T-helper 9 cell (primary cell): Measurements from ENCODE around the gene TCF7L1.

Source experiments
- DNase-seq: peaks from one replicate; pipeline ENCODE4 v3.0.0-alpha.2; 2020

Gene TCF7L1

DNA sequence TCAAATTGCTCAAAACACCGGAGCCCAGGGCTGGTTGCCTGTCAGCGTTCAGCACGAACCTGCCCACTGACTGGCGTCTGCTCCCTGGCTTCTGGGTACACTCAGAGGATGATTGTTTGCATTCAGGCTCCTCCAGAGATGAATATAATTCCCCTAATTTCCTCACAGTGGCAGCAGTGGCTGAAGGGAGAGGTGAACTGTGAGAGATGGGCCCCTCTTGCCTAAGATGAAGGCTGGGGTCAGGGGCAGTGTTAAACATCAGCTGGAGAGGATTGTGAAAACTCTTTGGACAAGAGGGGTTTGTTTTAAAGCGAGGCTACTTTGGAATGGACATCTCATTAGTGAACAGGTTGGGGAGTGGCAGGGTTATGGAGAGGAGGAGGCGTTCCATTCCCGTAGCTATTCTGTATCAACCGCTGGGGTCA, 31.0 kb downstream of the TCF7L1 start:
- no peak for DNase-seq

DNA sequence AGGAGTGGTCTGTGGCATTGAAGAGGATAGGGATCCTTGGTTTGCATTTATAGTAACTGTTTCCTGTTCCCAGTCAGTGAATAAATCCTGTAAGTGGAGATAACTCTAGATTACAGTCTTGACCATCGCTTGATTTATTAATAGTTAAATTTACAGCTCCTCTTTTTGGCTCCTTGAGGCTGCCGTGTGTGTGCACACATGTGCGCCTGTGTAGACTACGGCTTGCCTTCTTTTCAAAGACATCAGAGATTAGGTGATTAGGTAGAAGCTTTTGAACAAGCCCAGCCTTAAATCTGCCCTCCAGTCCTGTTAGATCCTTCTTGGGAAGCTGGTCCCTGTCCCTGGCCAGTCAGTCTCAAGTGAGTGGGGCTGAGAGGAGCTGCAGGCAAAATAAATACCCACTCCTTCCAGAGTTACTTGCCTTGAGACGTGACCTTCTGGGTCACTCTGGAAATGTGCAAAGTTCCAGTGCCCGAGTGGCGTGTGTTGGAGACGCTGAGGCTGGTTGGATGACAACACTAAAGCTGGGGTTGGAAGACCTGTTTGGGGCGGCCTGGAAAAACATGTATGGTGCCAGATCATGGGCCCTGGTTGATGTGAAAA, 32.0 kb downstream of the TCF7L1 start:
- DNase-seq: no peak

DNA sequence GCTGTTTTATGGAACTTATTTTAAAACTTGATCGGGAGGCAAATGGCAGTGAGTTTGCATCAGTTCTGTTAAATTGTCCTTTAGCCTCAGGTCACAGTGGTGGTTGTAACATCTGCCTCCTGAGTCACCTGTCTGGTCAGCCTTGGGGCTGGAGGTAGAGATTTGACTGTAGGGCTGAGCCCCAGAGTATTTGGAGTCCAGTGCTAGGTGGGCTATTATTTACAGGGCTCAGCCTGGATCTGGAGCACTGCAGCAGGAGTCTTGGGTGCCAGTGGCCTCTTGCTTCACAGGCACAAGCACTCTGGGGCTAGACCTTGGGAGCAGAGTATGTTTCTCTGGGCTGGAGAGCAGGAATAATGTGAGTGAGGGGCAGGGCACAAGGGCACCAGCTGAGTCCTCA, 32.8 kb downstream of the TCF7L1 start:
- no peak for DNase-seq

DNA sequence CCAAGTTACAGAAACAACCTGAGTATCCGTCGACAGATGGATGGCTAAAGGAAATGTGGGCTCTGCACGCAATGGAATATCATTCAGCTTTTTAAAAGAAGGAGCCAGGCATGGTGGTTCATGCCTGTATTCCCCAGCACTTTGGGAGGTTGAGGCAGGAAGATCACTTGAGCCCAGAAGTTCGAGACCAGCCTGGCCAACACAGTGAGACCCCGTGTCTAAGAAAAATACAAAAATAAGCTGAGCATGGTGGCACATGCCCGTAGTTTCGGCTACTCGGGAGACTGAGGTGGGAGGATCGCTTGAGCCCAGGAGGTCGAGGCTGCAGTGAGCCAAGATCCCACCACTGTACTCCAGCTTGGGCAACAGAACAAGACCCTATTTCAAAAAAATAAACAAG, 34.3 kb downstream of the TCF7L1 start:
- DNase-seq: no peak

DNA sequence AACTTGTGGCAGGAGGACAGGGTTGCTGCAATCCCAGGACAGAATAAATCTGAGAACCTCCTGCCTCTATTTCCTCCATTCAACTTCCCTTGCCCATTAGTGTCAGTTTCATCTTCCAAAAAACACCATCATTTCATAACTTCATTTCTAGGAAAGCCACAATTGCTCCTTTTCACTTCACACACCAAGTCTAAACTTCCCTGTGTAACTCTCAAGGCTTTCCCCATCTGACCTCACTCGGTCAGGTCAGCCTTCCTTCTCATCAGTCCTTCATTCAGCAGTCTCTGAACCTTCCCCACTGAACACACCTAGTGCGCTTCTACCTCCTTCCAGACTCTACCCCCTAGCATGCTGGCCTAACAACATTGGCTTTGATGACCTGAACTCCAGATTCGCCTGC, 35.8 kb downstream of the TCF7L1 start:
- no peak for DNase-seq

DNA sequence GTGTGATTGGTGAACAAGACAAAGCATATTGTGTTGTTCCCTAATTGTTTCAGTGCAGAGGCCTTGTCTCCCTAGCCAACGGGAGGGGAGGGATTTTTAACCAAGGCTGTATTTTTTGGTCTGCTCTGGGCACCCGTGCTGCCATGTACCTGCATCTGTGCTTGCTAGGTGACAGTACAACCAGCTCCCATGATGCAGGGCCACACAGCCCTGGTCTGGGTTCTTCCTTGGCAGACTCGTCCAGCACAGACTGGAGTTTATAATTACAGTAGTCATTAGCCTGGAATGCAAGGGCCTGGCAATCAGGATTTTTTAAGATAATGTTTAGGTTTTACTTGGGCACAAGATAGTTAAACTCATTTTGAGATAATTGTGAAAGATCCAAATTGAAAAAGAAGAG, 36.4 kb downstream of the TCF7L1 start:
- DNase-seq: no peak

DNA sequence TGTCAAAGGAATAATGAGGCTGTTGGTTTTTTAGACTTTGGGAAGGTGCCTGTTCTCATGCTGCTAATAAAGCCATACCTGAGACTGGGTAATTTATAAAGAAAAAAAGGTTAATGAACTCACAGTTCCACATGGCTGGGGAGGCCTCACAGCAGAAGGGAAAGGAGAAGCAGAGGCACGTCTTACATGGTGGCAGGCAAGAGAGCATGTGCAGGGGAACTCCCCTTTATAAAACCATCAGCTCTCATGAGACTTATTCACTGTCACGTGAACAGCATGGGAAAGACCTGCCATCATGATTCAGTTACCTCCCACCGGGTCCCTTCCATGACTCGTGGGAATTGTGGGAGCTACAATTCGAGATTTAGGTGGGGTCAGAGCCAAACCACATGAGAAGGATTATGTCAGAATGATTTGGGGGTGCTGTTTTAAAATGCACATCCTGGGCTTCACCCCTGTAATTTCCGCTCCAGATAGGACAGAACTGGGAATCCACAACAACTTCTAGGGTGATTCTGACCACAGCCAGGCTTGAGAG, 37.8 kb downstream of the TCF7L1 start:
- DNase-seq: no peak

DNA sequence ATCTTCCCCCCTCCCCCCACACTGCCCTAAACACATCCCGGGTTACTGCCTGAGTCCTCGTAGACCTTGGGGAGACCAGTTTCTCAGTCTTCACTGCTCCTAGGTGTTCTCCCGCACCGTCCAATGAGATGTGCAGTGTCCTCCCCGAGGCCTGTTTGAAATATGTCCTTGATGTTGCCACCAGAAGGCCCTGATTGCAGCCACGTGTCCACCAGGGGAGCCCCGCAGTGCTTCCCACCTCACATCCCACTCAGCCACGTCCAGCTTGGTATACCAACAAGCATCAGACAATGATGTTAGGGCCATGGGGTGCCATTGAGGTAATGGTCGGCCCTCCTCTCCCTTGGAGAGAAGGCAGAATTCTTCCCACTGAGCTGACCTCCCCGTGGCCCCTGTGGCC, 38.7 kb downstream of the TCF7L1 start:
- no peak for DNase-seq

DNA sequence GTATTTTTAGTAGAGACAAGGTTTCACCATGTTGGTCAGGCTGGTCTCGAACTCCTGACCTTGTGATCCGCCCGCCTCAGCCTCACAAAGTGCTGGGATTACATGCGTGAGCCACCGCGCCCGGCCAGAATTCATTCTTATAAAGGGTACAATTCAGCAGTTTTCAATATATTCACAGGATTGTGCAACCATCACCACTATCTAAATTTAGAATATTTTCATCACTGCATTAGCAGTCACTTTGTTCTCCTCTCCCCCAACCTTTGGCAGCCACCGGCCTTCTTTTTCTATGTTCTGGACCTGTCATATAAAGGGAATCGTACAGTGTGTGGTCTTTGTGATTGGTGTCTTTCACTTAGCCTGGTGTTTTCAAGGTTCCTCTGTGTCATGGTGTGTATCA, 40.7 kb downstream of the TCF7L1 start:
- no peak for DNase-seq

DNA sequence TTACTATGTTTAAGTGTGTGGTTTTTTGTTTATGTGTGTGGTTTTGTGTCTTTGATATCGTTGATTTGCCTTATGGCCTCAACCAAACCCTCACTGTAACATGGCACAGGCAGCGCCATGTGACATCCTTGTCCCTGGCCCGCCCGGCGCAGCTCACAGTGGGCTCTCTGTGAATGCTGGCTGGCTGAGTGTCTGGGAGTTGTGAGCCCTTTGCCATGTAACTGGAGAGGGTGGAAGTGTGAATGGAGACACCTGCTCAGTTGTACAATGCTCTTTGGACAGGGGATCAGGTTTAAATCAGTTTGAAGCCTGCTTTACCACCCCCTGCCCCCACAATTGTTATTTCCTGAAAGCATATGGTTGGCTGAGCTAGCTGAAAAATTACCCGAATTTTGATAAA, 41.8 kb downstream of the TCF7L1 start:
- no peak for DNase-seq

DNA sequence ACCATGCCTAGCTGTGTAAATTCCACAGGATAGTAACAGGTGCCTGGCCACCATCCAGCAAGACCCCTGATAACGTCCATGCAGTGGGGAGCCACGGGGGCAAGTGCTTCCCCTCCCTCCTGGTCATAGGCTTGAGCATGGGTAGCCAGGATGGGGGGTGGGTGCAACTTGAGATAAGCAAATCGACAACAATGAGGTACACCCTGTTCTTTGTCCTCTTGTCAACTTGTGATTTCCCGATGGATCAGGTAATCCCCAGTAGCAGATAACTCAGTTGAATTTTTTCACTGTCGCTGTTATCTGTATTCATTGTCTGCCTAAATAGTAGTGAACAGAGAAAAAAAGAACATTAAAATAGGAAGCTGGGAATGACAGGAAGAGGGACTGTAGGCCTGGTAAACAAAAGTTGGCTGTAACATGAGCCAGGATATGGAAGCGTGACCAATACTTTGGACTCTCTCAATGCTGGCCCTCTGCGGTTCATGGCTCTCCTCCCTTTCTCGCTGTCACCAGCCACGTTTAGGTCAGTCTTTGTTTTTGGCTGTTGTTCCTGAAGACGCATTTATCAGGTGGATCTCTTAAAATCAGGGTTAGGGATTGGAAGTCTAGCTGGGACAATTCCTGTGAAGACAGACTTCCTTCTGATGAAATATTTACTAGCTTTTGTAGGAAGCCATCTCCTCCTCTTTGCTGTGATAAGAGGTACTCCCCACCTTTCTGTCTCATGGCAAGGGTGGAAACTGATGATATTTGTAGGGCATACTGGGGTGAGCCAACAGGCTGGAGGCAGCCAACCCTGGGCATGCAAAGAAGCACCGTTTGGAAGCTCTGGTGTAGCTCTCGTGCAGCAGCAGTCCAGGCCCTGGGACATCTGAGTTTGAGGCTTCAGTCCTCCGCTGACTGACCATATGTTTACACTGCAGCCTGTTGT, 42.4 kb downstream of the TCF7L1 start:
- DNase-seq: no peak

DNA sequence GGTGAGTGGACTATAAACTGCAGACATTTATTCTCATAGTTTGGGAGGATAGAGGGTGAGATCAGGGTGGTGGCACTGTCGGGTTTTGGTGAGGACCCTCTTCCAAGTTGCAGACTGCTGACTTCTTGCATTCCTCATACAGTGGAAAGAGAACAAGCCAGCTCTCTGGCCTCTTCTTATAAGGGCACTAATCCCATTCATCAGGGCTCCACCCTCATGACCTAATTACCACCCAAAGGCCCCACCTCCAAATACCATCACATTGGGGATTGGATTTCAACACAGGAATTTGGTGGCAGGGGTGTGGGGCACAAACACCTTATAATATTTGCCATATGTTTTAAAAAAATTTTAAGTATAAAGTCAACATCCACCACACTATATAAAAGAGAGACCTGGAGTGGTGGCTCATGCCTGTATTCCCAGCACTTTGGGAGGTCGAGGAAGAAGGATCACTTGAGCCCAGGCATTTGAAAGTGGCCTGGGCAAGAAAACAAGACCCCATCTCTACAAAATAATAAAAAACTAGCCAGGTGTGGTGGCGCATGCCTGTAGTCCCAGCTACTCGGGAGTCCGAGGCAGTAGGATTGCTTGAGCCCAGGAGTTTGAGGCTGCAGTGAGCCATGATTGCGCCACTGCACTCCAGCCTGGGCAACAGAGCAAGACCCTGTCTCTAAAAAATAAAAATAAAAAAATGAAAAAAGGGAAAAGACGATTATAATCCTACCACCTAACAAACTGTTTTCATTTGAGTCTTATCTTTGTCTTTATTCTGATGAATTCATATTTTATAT, 44.0 kb downstream of the TCF7L1 start:
- no peak for DNase-seq

DNA sequence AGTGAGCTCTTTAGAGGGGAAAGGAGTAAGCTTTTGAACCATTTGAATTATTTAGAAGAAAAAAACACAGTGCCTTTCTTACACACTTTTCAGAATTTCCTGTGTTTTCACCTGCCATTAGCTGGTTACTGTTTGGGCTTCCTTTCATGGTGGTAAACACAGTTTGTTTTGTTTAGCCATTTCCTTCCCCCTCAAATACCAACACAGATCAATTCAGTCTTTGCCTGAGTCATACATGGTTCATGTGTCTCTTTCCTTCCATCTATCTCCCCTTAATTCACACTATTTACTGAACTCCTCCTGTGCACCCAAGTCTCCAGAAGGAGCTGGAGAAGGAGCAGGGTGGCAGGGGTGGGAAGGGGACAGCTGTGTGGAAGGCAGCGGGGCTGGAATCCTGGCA, 45.0 kb downstream of the TCF7L1 start:
- DNase-seq: no peak

DNA sequence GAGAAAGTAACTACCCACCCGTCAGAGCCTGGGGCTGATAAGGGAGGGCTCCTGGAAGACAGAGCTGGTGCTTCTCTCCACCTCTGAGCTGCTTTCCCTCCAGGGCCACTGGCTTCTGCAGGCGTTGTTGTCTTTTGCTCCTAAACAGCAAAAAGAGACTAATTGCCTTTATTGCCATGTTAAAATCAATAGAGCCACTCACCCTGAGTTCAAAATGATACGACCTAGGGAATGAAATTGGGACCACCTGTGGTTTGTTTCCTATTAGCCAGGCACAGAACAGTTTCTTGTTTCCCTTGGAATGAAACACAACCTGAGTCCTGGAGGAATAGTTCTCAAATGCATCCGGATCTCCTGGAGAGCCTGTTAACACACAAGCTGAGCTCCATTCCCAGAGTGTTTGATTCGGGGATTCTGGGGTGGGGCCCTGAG, 45.8 kb downstream of the TCF7L1 start:
- no peak for DNase-seq

DNA sequence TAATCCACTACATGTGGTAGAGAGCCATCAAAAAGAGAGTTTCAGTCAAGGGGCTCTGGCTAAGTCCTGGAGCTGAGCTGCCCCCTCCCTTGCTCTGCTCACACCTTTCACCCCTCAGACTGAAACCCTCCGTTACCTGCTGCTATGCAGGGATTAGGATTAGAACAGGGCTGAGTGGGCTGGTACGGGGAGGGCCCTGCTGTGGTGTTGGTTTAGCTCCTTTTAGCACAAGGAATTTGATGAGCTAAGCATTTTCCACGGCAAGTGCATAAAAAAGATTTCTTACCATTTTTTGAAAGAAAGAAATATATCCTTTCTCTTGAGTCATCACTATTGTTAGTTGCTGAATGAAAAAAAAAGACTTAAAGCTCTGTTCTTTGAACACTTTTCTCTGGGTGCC, 46.3 kb downstream of the TCF7L1 start:
- no peak for DNase-seq

DNA sequence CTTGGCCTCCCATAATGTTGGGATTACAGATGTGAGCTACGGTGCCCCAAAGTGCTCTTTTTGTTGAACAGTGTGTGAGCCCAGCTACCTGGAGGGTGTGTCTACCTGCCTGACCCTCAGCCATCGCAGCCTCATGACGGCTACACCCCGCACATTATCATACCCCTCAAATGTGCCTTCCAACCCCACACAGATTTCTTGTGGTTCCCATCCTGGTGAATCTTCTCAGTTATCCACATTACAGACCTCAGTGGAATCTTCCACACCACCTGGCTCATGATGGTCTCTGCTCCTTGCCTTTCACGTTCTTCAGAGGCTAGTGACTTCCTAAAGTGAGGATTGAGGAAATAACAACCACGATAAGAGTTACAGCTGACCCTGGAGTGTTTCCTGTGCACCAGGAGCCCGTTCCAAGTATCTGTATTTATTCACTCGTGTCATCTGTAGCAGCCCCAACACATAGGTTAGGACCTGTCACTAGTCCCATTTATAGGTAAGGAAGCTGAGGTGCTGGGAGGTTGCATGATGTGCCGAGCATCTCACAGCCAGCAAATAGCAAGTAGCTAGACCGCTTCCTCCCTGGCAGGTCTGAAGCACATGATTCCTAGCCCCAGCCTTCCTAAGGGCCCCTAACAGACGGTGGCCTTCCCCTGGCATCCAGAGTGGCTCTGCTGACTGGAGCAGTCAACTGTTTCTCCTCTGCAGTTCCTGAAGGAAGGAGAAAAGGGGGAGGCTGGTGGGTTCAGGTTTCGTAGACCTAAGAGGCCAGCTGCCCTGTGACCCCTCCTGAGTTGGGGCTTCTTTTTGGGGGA, 47.3 kb downstream of the TCF7L1 start:
- no peak for DNase-seq

DNA sequence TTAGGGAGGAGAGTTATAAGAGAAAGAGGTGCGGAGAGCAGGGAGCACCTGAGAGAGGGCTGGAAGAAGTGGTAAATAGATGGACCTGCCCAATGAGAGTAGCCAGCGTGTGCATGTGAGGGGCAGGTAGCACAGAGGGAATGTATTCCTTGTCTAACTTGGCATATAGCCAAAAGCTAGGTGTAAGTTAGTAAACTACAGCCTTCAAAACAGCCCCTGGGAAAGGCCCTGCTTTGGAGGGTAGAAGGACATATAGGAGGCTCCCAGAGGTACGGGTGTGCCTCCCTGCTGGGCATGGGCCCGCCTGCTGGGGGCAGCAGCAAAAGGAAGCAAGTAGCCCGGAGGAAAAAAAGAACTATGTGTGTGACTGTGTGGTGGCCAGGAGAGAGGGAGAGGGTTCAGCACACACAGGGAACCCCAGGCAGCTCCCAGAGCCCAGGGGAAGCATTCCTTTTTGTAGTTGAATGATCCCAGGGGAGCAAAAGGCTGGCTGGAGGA, 48.0 kb downstream of the TCF7L1 start:
- no peak for DNase-seq

DNA sequence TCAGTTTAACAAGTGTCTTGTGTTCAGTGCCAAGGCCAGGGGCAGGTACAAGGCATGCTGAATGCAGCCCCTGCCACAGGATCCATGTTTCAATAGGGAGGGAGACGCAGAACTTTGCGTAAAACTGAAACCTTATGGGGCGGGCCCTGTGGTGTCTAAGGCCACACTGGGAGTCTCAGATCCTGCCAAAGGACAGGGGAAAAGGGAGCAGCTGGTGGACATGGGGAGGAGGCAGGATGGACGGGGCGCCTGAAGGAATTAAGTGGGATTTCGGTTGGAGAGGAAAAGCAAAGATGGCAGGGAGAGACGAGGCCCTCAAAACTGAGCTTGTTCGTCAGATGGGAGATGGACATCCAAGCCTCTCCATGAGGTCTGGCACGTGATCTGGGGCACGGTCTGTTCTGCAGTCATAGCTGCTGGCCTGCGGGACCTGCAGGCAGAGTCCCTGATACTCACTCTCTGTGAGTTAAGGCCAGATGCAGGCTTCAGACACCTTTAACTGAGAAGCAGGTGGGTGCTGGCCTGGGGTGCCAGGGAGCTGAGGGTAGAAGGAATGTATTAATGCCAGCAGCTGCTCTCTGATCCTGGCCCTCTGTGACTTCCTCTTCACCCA, 48.8 kb downstream of the TCF7L1 start:
- no peak for DNase-seq

DNA sequence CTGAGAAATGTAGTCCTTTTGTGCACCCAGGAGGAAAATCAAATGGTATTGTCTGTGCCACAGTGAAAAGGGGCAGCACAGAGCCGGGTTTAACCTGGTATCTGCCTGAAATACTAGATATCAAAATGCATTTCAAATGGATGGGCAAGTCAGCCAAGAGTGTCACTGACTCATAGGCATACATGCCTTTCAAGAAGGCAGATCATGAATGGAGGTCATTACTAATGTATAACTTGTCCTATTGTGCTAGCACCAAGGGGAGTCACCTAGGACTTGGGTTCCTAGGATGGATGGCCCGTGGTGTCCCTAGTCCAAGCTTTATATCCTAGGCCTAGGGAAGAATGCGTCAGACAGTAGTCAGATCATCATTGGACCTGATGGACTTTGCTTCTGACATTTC, 49.9 kb downstream of the TCF7L1 start:
- no peak for DNase-seq

DNA sequence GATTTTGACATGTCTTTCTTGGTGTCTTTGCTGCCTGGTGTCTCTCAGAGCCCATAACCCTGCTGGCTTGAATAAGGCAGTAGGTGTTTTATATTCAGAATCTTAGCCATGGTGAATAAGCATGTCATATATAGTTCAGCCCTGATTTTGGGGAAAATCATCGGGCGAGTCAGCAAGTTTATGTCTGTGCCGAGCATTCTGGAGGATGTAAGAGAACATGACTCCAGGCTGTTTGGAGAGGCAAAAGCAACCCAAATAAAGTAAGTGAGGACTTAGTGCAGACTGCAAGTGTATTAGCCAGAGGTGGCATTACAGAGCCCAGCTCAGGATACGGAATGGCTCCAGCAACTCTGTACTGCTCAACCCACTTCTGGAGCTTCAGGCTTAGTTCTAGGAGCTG, 50.3 kb downstream of the TCF7L1 start:
- no peak for DNase-seq

DNA sequence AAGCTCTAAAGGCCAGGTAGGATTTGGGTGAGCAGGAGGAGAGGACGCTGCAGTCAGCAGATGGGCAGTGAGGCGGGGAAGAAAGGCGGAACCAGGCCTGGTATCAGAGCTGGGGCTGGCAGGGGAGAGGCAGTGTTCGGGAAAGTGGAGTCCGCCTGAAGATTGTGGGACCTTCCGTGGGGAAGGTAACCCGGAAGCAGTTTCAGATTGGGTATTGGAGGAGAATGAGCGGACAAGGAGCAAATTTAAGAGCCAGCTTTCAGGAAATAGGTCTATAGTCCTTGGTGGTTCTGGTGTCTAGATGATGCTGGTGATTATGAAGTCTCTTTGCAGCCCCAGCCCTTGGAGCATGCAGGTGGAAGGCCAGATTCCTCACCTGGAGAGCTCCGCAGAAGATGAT, 51.0 kb downstream of the TCF7L1 start:
- DNase-seq: no peak

DNA sequence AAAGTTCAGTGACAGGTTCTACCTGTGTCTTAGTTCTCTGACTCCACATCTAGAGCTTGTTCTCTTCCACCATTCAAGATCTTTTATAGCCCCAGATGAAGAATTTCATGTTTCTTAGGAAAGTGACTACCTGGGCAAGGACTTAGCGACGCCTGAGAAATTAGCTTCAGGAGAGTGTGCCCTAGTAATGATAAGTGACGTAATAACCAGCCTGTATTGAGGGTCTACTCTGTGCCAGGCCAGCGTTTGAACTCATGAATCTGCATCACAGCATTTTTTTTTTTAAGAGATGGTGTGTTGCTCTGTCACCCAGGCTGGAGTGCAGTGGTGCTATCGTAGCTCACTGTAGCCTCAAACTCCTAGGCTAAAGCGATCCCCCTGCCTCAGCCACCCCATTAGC, 51.8 kb downstream of the TCF7L1 start:
- DNase-seq: no peak
